Body of pancreas (tissue), 4 donors: ENCODE results near the gene TYW1B. TPM values are rescaled to one million over a fixed set of nuclear protein-coding genes. Genes with fewer than 3 reads are reported as not detected.
"Not testable (repeated sequence)": the region's sequence is repeated elsewhere in the genome, so short reads cannot be mapped to it uniquely, and the experiment has no call there.

Source experiments
- ATAC-seq: fragments of 150-250 bp; one replicate; pipeline ENCODE4 v1.9.1; 2016
- DNase-seq, 4 donors: peaks; one replicate each; pipeline ENCODE4 v3.0.0-alpha.2; 2019
- H3K27ac ChIP-seq, 4 donors: fragments of 200-600 bp; sonication (generic); 1 replicate in 3 of 4; 2 replicates in 1 of 4; pipeline versions ENCODE4 v1.5.1 to v1.6.1; 2016 to 2019; ENCODE audit warnings: mild to moderate bottlenecking in 1 of 4, mixed read lengths in 1 of 4, moderate library complexity in 1 of 4
- H3K27me3 ChIP-seq, 2 donors: fragments of 200-600 bp; sonication (generic); one replicate each; pipeline ENCODE4 v1.6.0; 2016; ENCODE audit warnings: mild to moderate bottlenecking in 1 of 2
- H3K36me3 ChIP-seq, 2 donors: fragments of 200-600 bp; sonication (generic); replicated peaks in 1 of 2; 2 replicates each; pipeline ENCODE4 v1.5.1; 2016; ENCODE audit warnings: low read depth in 2 of 2; ENCODE audit not compliant: insufficient read depth in 1 of 2
- H3K4me1 ChIP-seq: fragments of 200-600 bp; sonication (generic); one replicate; pipeline ENCODE4 v1.6.0; 2016
- H3K4me3 ChIP-seq, 2 donors: fragments of 200-600 bp; sonication (generic); 1 replicate in 1 of 2; 2 replicates in 1 of 2; pipeline ENCODE4 v1.5.1; 2016 to 2019
- H3K9me3 ChIP-seq, 3 donors: fragments of 200-600 bp; sonication (generic); 1 replicate in 2 of 3; 2 replicates in 1 of 3; pipeline ENCODE4 v1.5.1; 2016
- POLR2A ChIP-seq, 3 donors: fragments of 450-650 bp; IDR thresholded peaks; one replicate each; pipeline ENCODE4 v1.6.1; 2016; ENCODE audit warnings: antibody characterized with exemption in 3 of 3, mild to moderate bottlenecking in 2 of 3
- WGBS, 2 donors: methylation state at CpG; one replicate each; pipeline ENCODE4 v1.1.5; 2017; 5-methylcytosine and 5-hydroxymethylcytosine counted together
- intact Hi-C: fragments of 100-400 bp; cut with DNase I; formaldehyde crosslinking; loops from one replicate; pipeline ENCODE4 v1.15.1; 2023
- total RNA-seq, 2 donors: library from RNA; depleted of rRNA; stranded (reverse); fragments of >200 nt; gene quantifications; one replicate each; pipeline ENCODE4 v1.1.0, GENCODE V29; 2016
- TF ChIP-seq, protein P1 (sequence below), 7 experiments: fragments of 450-650 bp in 4 of 7; fragments of 200-600 bp in 3 of 7; sonication (generic) in 3 of 7; IDR thresholded peaks; one replicate each; pipeline ENCODE4 v1.5.1; 2016 to 2019; ENCODE audit warnings: antibody characterized with exemption in 7 of 7

The TYW1B gene
- total RNA-seq, 2 donors from 2014 or later, result 5.7 to 7.9 TPM

DNA sequence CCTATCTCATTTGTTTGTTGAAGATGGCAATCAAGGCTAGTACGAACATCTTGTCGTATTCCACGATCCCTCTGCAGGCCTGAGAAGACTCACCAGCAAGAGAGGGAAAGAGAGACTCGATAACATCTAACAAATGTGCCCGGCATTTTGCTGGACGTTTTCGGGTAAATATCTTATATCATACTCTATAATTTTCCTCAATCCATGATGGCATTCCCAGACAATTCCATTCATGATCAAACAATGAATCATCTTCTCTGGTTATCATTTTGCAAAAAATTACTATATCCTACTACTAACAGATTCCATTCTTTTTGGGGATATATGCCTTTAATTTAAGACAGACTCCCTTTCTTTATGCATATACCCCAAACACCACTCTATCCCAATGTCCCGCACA is 118.1 kb downstream of the TYW1B start:
- H3K27ac ChIP-seq, result no peak overlapping the region
- H3K36me3 ChIP-seq, result no peaks in the 10 kb centered on the region

DNA sequence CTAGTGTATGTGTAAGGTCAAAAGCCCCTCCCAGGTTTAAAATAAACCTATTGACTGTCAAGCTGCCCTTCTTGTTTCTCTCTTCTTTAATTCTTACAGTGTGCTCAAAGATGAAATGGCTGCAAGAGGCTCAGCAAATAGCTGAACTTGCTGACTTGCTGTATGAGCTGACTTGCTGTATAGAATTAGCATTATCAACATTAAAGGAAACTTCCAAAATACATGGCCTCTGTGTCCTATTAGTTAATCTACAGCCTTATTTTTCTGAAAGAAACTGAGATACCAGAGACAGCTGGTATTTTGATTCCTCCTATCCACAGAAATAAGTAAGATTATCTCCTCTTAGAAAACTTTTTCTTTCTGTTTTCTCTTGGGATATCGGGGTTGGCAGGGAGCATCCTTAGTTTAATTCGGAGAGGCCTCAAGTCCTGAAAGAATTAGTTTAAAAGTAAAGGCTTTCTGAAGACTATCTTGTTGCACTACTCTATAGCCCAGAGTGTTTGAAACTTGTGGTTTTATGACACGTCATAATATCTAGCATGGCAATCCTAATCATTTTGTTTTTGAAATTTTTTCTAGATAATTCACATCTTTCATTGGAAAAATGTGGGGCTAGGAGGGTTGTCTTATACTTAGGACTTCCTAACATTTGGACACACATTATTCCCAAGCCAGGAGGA is 119.5 kb downstream of the TYW1B start:
- ATAC-seq, H3K36me3 ChIP-seq, H3K9me3 ChIP-seq, H3K27me3 ChIP-seq, H3K4me1 ChIP-seq, H3K4me3 ChIP-seq, intact Hi-C loops, DNase-seq, H3K27ac ChIP-seq: not testable (repeated sequence)
- 60 to 64% methylated on average over 3 of the region's 3 CpGs for WGBS, 2 donors

More for the DNA sequence above, 118.1 kb downstream of the TYW1B start:
- no peak for DNase-seq
- Histone ChIP-seq H3K4me1 (no peaks in the 10 kb centered on the region), H3K9me3 (no peaks in the 10 kb centered on the region), H3K27me3 (no peaks in the 10 kb centered on the region), H3K4me3 (no peak overlapping the region)
- intact Hi-C loops, result no loop called here
- WGBS, 2 donors, result 95 to 98% methylated on average over 8 of the region's 8 CpGs
- TF ChIP-seq, protein P1, sequence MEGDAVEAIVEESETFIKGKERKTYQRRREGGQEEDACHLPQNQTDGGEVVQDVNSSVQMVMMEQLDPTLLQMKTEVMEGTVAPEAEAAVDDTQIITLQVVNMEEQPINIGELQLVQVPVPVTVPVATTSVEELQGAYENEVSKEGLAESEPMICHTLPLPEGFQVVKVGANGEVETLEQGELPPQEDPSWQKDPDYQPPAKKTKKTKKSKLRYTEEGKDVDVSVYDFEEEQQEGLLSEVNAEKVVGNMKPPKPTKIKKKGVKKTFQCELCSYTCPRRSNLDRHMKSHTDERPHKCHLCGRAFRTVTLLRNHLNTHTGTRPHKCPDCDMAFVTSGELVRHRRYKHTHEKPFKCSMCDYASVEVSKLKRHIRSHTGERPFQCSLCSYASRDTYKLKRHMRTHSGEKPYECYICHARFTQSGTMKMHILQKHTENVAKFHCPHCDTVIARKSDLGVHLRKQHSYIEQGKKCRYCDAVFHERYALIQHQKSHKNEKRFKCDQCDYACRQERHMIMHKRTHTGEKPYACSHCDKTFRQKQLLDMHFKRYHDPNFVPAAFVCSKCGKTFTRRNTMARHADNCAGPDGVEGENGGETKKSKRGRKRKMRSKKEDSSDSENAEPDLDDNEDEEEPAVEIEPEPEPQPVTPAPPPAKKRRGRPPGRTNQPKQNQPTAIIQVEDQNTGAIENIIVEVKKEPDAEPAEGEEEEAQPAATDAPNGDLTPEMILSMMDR (IDR thresholded peaks at IDR 0.05), result no peak
- TF ChIP-seq POLR2A (IDR thresholded peaks at IDR 0.05), result no peak
- ATAC-seq, result no peak

DNA sequence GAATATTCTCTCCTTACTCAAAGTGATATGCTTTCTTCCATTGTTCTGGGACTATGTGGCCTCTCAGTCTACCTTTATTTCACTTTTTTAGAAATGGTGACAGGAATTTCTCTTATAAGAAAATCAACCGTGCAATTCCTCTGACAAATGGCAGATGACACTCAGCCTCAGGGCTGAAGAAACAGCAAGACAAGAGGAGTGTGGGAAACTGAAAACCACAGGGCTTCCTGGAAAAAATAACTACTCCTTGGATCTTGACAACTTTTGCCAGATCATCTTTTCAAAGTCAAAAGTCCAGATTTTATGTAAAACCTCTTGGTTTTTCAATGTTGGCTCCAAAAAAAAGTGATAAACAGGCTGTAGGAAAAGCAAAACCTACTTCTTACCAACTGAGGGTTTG is 121.5 kb downstream of the TYW1B start:
- WGBS, 2 donors, result 68 to 79% methylated on average over 1 of the region's 1 CpG
- no peaks in the 10 kb centered on the region for H3K4me1 ChIP-seq
- H3K36me3 ChIP-seq, result no peaks in the 10 kb centered on the region
- no peaks in the 10 kb centered on the region for H3K9me3 ChIP-seq
- H3K27me3 ChIP-seq, result no peaks in the 10 kb centered on the region
- DNase-seq (no peak), ATAC-seq (no peak)
- H3K4me3 ChIP-seq, result no peak overlapping the region
- intact Hi-C loops, result no loop called here
- no peak overlapping the region for H3K27ac ChIP-seq
- no peak for TF ChIP-seq POLR2A (IDR thresholded peaks at IDR 0.05)
- TF ChIP-seq, protein P1 (IDR thresholded peaks at IDR 0.05), result no peak

DNA sequence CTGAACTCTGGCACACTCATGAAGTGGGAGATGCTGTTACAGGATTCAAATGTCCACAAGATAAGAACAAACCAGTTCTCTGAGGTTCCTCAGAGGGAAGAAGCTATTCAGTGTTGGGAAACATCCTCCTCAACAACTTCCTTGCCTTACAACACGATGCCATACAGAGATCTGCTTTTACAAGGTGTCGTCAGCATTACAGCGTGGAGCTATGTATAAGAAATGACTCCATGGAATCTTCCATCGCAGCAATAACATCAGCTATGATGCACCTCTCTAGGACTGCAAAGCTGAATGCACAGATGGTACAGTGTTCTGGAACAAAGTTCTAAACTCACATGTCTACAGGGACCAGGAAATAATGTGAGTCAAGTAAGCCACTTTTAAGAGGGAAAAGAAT is 122.3 kb downstream of the TYW1B start:
- H3K27ac ChIP-seq, H3K36me3 ChIP-seq, H3K4me3 ChIP-seq, H3K9me3 ChIP-seq, H3K27me3 ChIP-seq, H3K4me1 ChIP-seq, DNase-seq, ATAC-seq, intact Hi-C loops: not testable (repeated sequence)
- 64 to 67% methylated on average over 2 to 4 of the region's 4 CpGs for WGBS, 2 donors

DNA sequence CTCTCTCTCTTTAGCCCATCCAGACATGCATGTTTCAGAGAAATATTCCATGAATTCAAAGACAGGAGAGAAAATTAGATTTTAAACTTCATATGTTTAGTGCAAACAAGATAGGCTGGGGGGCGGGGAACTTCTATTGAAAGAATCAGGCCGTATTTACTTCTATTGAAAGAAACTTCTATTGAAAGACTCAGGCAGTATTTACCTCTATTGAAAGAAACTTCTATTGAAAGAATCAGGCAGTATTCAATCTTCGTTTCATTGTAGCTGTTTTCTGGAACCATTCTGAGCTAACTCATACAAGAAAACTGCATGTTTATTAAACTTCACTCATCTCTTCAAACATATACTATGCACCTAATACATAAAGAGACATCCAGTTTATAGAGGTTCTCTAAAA is 123.1 kb downstream of the TYW1B start:
- intact Hi-C loops, result no loop called here
- no peak overlapping the region for H3K27ac ChIP-seq
- no peak for TF ChIP-seq POLR2A (IDR thresholded peaks at IDR 0.05)
- TF ChIP-seq, protein P1 (IDR thresholded peaks at IDR 0.05), result no peak
- no peaks in the 10 kb centered on the region for H3K36me3 ChIP-seq
- no peaks in the 10 kb centered on the region for H3K4me1 ChIP-seq
- DNase-seq (no peak), ATAC-seq (no peak)
- WGBS, 2 donors, result 90 to 92% methylated on average over 3 of the region's 3 CpGs
- no peaks in the 10 kb centered on the region for H3K27me3 ChIP-seq
- no peak overlapping the region for H3K4me3 ChIP-seq
- no peaks in the 10 kb centered on the region for H3K9me3 ChIP-seq

DNA sequence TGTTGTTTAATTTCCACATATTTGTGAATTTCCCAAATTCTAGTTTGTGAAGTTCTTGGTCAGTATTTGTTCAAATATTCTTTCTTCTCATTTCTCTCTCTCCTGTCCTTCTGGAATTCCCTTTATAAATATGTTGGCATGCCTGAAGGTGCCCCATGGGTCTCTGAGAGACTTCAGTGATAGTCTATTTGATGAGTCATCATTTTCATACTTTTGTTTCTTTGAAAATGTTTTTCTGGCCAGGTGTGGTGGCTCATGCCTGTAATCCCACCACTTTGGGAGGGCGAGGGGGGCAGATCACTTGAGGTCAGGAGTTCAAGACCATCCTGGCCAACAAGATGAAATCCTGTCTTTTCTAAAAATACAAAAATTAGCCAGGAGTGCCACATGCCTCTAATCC is 127.5 kb downstream of the TYW1B start:
- ATAC-seq, H3K4me1 ChIP-seq, H3K27me3 ChIP-seq, H3K4me3 ChIP-seq, intact Hi-C loops, DNase-seq, H3K9me3 ChIP-seq, H3K27ac ChIP-seq, H3K36me3 ChIP-seq: not testable (repeated sequence)
- WGBS, 2 donors, result 92 to 100% methylated on average over 1 of the region's 1 CpG

DNA sequence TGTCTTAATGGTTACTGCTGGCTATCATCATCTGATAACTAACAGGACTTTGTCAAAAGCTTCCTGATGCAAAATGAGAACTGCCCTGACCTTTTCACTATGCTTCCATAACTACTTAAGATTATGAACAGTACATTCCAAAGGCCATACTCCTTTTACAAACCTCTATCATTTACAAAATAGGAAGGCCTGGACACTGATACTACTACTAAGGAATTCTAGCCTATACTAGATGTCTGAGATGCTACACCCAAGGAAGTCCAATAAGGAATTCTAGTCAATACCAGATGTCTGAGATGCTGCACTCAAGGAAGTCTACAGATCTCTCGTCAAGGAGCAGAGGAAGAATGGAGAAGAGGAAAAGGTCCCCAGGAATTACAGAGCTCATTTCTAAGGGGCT is 130.9 kb downstream of the TYW1B start:
- DNase-seq, H3K36me3 ChIP-seq, H3K9me3 ChIP-seq, ATAC-seq, intact Hi-C loops, H3K27me3 ChIP-seq, H3K4me3 ChIP-seq, H3K27ac ChIP-seq, H3K4me1 ChIP-seq: not testable (repeated sequence)
- 40 to 57% methylated on average over 1 of the region's 1 CpG for WGBS, 2 donors

DNA sequence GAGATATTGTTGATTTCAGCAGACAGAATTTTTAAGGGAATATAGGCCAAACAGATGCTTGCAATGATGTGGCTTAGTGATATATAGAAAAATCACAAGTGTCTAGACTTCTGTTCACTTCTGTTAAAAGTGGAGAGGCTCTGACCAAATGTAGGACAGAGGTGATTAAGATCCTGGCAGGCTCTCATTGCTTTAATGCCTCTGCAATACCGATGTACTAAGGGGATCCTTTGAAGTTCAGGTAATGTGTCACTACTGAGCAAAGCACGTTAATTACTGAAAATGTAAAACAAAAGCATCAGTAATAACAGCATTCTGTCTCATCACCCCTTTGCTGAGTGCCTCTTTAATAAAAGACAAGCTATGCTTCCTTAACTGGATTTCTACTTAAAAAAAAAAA is 131.4 kb downstream of the TYW1B start:
- H3K9me3 ChIP-seq, DNase-seq, H3K27me3 ChIP-seq, intact Hi-C loops, ATAC-seq, H3K4me1 ChIP-seq, H3K36me3 ChIP-seq, H3K27ac ChIP-seq, H3K4me3 ChIP-seq: not testable (repeated sequence)
- 44 to 56% methylated on average over 2 of the region's 2 CpGs for WGBS, 2 donors

DNA sequence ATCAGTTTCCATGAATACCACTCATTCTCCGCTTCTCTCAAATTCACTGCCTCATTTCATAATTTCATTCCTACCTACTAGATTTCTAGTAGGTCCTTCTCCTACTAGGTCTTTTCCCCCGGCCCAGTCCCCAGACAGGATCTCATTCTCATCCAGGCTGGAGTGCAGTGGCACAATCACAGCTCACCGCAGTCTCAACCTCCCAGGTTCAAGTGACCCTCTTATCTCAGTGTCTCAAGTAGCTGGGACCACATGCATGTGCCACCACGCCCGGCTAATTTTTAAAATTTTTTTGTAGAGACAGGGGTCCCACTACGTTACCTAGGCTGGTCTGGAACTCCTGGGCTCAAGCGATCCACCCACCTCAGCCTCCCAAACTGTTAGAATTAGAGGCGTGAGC is 132.5 kb downstream of the TYW1B start:
- H3K9me3 ChIP-seq, intact Hi-C loops, H3K36me3 ChIP-seq, H3K4me3 ChIP-seq, DNase-seq, H3K27ac ChIP-seq, H3K27me3 ChIP-seq, ATAC-seq, H3K4me1 ChIP-seq: not testable (repeated sequence)
- 93% methylated on average over 8 of the region's 8 CpGs for WGBS, 2 donors
